ENCODE measurements around the gene HJURP. TPM values are rescaled to one million over a fixed set of nuclear protein-coding genes. Genes with fewer than 3 reads are reported as not detected.

HJURP gene
- total RNA-seq, 2 donors from 2014 or later = 0.16 to 0.37 TPM

- DNase-seq (ENCODE audit: low spot score) = no peak
These were observed 37.6 kb downstream of the HJURP start for GRCh38 chr2:233816771-233817170.

GRCh38 chr2:233816334-233816733 is 38.0 kb downstream of the HJURP start:
- H3K4me3 ChIP-seq = no peak overlapping the region
- DNase-seq (ENCODE audit: low spot score) = no peak
- H3K27ac ChIP-seq = no peak overlapping the region
- H3K9me3 ChIP-seq = peaks cover 0 to 10% of the 10 kb centered on the region in 2 donors
- H3K36me3 ChIP-seq = no peaks in the 10 kb centered on the region
- no peaks in the 10 kb centered on the region for H3K4me1 ChIP-seq
- H3K27me3 ChIP-seq = no peaks in the 10 kb centered on the region
- TF ChIP-seq CTCF (IDR thresholded peaks at IDR 0.05) = no peak

More at GRCh38 chr2:233816771-233817170, 37.6 kb downstream of the HJURP start:
- H3K4me1 ChIP-seq = no peaks in the 10 kb centered on the region
- peaks cover 0 to 10% of the 10 kb centered on the region in 2 donors for H3K9me3 ChIP-seq
- H3K27ac ChIP-seq = no peak overlapping the region
- no peaks in the 10 kb centered on the region for H3K36me3 ChIP-seq
- no peaks in the 10 kb centered on the region for H3K27me3 ChIP-seq
- H3K4me3 ChIP-seq = no peak overlapping the region
- TF ChIP-seq CTCF (IDR thresholded peaks at IDR 0.05) = no peak

GRCh38 chr2:233815861-233816260 is 38.5 kb downstream of the HJURP start:
- Histone ChIP-seq H3K4me1 (no peaks in the 10 kb centered on the region), H3K27ac (no peak overlapping the region), H3K9me3 (peaks cover 0 to 10% of the 10 kb centered on the region in 2 donors), H3K36me3 (no peaks in the 10 kb centered on the region), H3K4me3 (no peak overlapping the region), H3K27me3 (no peaks in the 10 kb centered on the region)
- no peak for TF ChIP-seq CTCF (IDR thresholded peaks at IDR 0.05)
- no peak for DNase-seq (ENCODE audit: low spot score)

- no peak overlapping the region for H3K4me3 ChIP-seq
- no peaks in the 10 kb centered on the region for H3K4me1 ChIP-seq
- no peak overlapping the region for H3K27ac ChIP-seq
- no peaks in the 10 kb centered on the region for H3K36me3 ChIP-seq
- peaks cover 0 to 10% of the 10 kb centered on the region in 2 donors for H3K9me3 ChIP-seq
- DNase-seq (ENCODE audit: low spot score) = no peak
- H3K27me3 ChIP-seq = no peaks in the 10 kb centered on the region
- no peak for TF ChIP-seq CTCF (IDR thresholded peaks at IDR 0.05)
These were observed 40.1 kb downstream of the HJURP start for GRCh38 chr2:233814056-233814835.

GRCh38 chr2:233813236-233814055 is 40.9 kb downstream of the HJURP start:
- Histone ChIP-seq H3K9me3 (peaks cover 0 to 10% of the 10 kb centered on the region in 2 donors), H3K4me3 (no peak overlapping the region), H3K27me3 (no peaks in the 10 kb centered on the region), H3K4me1 (no peaks in the 10 kb centered on the region), H3K36me3 (no peaks in the 10 kb centered on the region), H3K27ac (no peak overlapping the region)
- no peak for DNase-seq (ENCODE audit: low spot score)
- TF ChIP-seq CTCF (IDR thresholded peaks at IDR 0.05) = no peak
